Skin of body (tissue), 2 donors: Measurements from ENCODE around the gene AOX1. TPM values are rescaled to one million over a fixed set of nuclear protein-coding genes. Genes with fewer than 3 reads are reported as not detected.
"Not testable (repeated sequence)": the region's sequence is repeated elsewhere in the genome, so short reads cannot be mapped to it uniquely, and the experiment has no call there.

Experiments
- DNase-seq: peaks from one replicate; lab custom pipeline; 2025; lab: John Stamatoyannopoulos, UW
- total RNA-seq: library from RNA; depleted of rRNA; stranded (reverse); fragments of >200 nt; gene quantifications from one replicate; pipeline ENCODE4 v1.2.3, GENCODE V29; 2014

Gene AOX1
- total RNA-seq, 1 donor from 2014 or later = 2.6 TPM

DNA sequence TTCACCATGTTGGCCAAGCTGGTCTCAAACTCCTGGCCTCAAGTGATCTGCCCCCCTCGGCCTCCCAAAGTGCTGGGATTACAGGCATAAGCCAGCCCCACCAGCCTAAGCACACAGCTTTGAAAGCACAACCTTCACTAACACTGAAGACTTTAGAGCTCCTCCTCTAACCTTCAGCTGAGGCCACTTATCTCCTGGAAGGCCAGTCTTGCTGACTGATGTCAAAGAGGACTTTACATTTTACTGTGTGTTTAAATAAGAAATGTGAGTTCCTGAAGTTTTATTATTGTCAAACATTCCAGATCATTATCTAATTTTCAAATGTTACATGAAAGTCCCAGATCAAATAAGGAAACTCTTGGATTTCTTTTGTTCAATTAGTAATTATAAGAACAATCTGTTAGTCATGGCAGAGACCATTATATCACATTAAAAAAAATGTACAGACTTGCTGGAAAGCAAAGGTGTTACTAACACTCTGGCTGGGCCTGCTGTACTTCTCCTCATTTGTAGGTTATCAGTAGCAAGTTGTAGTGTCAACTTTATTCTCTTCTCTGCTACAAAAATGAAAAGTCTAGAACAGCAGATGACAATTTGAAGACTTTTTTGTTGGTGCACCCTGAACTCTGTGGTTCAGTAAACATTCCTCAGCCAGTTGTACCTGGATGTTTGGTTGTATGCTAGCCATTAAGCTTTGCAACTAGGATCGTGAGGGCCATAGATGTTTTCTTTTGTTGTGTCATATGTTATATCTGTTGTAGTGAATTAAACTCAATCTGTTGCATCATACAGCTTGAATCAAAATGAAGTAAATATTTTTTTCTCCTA, 80.0 kb downstream of the AOX1 start:
- no peak for DNase-seq

DNA sequence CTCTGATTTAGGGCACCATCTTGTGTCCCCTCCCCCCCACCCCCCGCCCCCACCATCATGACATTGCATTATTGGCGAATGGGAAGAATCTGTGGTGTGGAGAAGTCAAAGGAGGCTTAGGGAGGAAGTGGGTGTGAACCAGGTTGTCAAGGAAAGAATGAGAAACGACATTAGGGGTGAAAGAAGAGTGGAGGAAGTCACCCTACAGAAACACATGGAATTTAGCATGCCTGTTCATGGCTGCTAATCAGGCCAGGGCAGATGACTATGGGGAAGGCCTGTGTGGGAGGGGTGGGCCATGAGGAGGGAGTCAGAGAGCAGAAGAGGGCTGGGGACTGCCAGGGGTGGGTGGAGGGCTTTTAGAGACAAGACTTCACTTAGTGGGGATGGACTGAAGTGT, 81.6 kb downstream of the AOX1 start:
- DNase-seq = no peak

DNA sequence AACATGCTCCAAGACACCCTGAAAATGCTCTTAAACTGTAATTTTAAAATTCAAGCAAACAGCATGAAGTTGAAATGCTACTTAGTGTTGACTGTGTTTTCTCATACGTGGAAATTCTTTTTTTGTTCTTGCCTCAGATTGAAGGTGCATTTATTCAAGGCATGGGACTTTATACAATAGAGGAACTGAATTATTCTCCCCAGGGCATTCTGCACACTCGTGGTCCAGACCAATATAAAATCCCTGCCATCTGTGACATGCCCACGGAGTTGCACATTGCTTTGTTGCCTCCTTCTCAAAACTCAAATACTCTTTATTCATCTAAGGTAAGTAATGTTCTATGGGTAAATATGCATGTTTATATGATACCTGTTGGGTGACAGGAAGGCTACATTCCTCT, 82.7 kb downstream of the AOX1 start:
- DNase-seq = no peak

DNA sequence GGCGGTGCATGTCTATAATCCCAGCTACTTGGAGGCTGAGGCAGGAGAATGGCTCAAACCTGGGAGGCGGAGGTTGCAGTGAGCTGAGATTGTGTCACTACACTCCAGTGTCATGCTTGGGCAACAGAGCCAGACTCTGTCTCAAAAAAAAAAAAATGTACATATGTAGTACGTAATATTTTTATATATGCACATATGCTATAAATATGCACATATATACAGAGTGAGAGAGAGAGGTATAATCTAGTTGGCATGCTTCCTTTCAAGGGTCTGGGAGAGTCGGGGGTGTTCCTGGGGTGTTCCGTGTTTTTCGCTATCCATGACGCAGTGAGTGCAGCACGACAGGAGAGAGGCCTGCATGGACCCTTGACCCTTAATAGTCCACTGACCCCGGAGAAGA, 83.5 kb downstream of the AOX1 start:
- DNase-seq = no peak

DNA sequence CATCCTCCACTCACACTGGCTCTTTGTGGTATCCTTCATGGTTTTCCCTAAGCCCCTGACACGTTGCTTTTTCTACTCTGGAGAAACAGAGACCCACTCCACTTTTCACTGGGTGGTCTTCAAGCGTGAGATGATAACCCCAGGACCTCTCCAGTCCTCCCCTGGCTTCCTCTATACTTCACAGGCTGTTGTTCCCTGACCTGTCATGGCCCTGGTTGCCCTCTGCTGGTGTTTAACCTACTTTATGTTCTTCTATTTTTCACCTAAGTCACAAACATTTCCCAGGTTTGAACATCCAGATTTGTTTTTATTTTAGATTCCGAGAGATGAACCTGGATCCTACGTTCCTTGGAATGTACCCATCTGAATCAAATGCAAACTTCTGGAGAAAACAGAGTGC, 84.5 kb downstream of the AOX1 start:
- DNase-seq = no peak

DNA sequence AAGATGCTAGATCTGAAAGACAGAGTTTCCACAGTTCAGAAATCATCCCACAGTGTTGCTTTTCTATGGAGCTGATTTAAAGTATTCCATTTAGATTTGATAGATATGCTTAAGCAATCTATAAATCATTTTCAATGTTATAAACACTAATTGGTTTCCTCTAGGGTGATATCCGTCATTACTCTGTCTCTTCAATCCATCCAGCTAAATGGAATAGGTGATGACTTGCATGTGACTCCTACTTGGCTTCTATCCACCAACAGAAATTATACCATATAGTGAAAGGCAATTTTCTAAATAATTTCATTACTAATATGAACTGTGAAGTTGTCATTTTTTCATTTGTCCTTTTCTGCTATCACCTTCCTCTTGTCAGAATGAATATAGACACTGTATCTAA, 84.9 kb downstream of the AOX1 start:
- no peak for DNase-seq

DNA sequence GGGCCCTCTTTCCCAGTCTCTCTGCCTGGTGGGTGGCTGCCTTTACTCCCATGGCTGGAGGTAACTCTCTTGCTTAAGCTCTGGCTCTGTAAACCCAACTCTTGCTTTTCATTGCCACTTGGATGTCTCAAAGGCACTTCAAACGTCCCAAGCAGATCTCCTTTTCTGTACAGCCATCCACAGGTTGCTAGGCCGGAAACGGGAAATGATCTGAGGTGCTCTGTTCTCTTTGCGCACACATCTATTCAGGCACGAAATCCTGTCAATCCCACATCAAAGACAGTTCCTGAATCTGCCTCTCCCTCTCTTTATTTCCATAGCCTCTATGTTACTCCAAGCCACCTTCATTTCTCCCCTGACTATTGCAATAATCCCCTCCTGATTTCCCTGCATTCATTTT, 87.4 kb downstream of the AOX1 start:
- no peak for DNase-seq

DNA sequence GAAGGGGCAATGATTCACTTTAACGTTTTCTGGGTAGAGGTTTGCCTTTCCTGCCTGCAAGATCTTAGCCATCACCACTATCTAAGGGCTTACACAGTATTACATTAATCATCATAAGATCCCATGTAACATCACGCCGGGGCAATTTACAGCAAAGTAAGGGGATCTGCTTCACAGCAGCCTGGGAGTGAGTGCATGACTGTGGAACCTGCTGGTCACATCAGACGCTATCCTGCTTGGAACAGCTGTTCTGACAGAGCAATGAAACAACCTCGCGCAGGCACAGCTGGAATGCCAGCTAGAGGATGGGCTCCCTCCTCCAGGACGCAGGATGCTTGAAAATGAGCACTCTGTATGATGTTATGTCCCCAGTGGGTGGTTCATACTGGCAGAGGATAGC, 89.0 kb downstream of the AOX1 start:
- DNase-seq = no peak

DNA sequence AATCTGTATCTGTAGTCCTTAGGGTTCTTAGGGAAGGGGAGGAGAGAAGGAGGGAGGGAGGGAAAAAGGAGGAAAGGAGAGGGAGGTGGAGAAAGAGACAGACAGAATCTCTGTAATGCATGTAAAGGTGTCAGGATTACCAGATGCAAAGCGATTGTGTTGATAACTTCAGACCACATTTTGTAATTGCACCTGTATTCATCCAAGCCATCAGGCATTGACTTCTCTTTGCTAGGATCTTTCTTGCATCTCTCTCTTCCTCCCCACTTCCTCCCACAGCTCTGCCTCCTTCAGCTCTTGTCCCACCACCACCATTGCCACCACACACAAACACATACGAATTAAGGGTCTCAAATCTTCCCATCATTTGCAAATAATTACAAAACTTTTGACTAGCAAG, 91.4 kb downstream of the AOX1 start:
- no peak for DNase-seq

DNA sequence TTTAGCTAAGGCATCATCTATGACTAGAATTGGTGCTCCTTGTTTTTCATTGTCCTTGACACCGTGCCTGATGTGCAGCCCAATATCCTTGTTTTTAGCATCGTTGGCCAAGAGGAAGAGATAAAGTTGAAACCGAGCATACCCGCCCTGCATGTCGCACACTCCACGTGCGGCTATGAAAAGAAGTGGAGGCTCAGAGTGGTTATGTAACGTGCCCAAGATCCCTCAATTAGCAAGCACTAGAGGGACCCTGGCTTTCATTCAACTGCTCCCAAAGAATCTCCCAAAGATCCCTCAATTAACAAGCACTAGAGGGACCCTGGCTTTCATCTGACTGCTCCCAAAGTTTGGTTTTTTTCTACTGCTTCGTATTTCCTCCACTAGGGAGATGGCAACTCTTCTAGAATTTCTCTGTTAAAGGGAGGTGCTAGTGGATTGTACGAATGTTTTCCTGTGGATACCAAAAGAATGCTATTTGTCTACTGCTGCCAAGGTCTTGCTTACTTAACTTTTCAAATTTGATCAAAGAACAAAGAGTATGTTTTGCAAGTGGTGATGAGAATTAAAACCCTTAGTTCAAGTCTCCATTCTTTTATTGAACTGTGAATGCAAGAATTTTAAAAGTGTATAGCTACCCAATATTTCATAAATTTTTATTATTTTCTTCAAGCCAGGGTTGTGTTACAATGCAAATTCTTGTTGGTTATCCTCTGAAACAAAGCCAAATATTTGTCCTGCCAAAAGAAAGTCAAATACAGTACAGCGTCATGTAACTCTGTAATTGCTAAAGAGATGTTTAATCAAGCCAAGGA, 92.1 kb downstream of the AOX1 start:
- DNase-seq = peak; percentile 35

DNA sequence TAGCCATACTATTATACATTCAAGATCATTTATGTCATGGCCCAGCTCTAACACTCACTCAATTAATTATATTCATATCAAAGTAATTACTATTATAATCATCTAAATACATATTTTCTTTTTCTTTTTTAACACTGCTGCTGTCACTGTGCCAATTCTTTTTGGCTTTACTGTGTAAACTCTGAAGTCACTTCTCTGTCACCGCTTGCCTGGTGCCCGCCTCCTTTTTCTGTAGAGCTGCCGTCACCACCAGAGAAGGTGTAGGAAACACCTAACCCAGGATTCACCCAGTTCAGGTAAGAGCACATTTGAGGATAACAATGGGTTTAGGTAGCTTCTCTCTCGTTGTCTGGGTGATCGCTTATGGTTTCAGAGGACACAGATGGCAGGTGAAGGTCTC, 93.3 kb downstream of the AOX1 start:
- DNase-seq = no peak

DNA sequence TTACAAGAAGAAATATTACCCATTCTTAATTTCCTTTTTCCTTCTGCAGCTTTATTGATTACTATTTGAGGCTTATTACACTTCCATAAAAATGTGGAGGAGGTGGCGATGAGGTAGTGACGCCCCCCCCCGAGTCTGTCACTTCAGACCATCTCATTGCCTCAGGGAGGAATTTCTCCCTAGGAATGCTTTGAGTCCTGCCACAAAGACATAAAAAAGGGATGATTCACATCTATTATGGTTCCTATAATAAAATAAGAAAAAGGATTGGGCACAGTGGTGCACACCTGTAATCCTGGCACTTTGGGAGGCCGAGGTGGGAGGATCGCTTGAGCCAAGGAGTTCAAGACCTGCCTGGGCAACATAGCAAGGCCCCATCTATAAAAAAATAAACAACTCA, 93.7 kb downstream of the AOX1 start:
- DNase-seq = no peak

DNA sequence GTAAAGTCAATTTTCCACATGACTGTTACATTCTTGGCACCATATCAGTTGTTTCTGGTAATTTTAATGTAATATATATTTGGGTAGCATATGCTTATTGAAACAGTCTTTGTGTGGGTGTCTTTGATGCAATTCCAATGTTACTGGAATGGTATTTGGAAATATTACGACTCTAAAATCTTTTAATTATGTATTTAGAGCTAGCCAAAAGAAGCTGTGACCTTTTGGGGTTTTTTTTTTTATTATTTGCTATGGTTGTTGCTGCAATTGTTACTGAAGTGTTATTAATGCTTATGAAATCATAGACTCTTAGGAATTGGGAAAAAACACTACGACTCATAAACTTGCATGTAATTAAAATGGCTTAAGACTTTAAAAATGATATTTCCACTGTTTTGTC, 95.9 kb downstream of the AOX1 start:
- no peak for DNase-seq

DNA sequence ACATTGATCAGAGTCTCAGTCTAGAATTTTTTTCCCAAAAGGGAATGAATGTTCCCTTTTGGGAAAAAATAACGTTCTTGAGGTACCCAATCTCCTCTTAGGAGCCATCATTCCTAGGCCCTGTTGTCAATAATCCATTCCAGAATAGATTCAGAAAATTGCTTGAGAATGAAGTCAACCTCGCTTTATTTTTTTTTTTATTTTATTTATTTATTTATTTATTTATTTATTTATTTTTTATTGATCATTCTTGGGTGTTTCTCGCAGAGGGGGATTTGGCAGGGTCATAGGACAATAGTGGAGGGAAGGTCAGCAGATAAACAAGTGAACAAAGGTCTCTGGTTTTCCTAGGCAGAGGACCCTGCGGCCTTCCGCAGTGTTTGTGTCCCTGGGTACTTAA, 96.6 kb downstream of the AOX1 start:
- DNase-seq = not testable (repeated sequence)

DNA sequence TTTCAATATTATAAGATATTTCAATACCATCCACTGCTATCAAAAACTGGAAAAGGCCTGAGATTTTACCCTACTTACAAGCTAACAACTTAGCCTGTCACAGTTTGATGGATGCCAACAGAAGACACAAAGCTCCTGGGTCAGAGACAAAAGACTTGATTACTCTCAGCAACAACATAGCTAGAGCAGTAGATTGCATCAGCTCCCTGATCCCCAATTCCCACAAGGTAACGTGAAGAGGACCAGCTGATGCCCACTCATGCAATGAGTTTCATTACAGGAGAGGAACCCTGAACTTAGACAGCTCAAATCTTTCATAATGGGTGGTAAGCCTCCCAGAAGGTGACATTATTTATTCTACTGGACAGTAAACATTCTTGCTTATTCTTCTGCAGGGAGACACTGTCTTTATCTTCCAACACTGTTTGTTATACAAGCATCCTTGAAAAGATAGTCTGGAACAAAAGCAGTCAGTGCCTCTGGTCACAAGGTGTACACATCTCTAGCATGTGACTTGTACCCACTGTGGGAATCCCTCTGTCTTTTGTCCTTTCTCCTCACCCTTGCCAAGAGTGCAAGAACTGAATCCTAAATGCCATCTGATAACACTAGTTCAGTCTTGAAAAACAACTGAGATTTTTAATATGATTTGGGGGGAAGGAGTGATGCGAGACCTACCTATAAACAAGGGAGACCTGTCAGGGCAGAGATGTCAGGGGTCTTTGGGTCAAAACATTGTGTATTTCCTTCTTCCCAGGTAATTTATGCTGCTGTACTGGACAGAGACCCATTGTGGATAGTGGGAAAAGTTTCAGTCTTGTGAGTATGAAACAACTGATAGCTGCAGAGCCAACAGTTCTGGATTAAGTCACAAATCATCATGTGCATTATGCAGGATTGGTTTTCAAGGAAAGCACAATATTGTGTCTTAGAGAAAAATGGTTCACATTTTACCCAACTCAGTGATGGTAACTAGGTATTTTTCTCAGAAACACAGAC, 102.4 kb downstream of the AOX1 start:
- no peak for DNase-seq

DNA sequence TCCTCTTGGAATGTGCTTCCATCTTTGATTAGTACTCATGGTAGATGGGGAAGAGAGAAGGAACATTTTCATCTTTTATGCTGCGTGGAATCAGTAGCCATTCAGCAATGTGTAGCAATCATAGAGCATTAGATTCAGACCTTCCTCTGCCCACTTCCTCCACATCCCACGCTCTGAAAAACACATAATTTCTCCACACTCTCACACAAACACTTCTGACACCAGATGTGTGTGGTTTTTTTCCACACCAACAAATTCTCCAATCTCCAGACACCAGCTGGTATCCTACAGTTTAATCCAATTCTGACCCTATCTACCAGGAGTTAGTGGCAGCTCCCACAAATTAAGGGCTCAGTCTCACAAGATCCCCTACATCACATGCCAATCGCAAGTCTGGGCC, 103.3 kb downstream of the AOX1 start:
- DNase-seq = no peak

DNA sequence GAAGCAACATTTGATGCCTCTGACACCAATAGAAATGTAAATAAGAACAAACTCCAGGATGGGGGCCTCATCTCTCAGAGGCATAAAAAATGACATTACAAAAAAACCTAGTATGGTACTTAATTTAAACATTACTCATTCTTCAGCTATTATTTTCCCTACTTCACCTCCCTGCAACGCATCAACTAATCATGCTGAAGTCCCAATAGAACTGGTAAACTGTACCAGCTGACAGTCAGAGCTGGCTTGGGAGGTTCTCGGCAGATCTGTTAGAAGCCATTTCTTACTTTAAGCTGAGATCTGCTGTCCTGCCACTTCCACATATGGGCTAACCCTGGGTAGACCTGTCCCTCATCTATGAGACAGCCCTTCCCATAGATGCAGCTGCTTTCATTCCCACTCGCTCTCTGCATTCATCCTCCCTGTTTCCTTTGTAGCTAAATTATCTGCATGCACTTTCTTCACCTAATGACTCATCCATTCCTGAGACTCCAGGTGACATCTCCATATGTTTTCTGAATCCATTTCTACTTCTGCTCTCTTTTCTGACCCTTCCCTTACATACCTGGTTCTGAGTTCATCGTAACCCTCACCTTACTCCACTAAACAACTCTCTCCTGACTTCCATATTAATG, 108.1 kb downstream of the AOX1 start:
- DNase-seq = no peak

DNA sequence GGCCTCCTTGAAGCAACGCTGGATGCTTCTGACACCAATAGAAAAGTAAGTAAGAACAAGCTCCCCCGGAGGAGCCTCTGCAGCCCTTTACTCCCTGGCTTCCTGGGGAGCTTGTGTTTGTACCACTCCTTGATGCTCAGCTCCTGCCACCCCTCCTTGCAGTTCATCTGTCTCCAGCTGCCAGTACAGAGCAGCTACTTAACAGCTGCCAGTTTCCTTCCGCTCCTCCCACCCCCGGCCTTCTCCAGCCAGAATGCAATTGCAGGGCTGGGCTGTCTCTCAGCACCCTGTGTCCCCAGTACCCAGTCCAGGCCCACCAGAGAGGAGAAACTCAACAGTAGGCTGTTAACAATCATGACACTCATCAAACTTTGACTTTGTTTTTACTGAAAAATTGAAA, 109.4 kb downstream of the AOX1 start:
- DNase-seq = no peak

DNA sequence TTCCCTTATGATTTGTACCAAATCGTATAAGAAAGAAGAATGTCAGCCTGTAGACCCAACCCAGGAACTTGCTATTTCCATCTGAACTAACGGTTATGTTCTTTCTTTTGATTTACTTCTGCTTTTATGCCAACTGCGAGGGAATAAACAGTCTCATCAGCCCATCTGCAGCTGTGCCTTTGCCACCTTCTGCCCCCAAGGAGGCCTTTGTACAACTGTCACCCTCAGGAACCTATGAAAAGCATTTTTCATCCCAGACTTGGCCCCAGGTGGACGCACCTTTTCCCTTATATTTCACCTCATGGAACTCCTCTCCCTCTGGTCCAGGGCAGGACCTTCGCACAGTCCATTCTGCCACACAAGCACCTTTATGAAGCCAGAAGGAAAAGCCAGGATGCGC, 109.8 kb downstream of the AOX1 start:
- DNase-seq = no peak

DNA sequence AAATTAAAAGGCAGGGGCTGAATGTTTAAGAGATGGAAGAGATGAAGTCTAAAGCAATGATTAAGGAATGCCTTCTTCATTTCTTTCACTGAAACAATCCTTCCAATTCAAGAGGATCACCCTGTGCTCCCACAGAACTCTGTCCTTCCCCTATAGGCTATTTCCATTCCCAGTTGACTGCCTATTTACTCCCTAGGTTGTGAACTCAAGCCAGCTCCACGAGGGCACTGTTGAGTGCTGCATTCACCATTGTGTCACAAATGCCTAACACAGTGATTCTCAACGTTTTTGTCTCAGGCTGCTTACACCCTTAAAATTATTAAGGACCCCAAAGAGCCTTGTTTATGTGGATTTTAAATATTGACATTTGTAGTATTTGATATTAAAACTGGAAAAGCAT, 112.4 kb downstream of the AOX1 start:
- DNase-seq = no peak

DNA sequence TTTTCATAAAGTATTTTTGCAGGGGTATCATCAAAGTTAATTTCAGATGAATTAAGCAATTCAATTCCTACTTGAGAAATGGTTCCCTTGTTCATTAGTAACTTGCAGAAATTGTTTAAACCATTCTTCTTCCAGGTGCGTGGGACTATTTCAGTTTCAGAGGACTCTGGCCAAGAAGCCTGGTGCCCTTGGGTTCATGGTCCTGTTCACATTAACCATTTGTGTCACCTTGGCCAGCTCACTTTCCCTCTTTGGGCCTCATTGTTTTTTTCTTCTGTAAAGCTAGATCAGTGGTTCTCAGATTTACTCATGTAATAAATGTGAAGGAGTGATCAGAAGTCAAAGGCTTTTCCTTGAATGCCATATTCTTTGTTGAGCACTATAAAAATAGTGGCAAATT, 113.5 kb downstream of the AOX1 start:
- DNase-seq = no peak
